BE2C (cell line): ENCODE data around the gene DGUOK.

Experiments
- DNase-seq: peaks from one replicate; pipeline ENCODE4 v3.0.0-alpha.2; 2020
- H3K27me3 ChIP-seq: fragments of 250-450 bp; sonication (Bioruptor Pico); 2 replicates; pipeline ENCODE4 v1.5.1; 2020; ENCODE audit warnings: mild to moderate bottlenecking
- H3K36me3 ChIP-seq: fragments of 250-450 bp; sonication (Bioruptor Pico); 2 replicates; pipeline ENCODE4 v1.5.1; 2020; ENCODE audit warnings: mild to moderate bottlenecking
- H3K4me1 ChIP-seq: fragments of 250-450 bp; sonication (Bioruptor Pico); 2 replicates; pipeline ENCODE4 v1.5.1; 2020
- H3K4me3 ChIP-seq: 2 replicates; pipeline ENCODE4 v1.5.1; 2011; ENCODE audit warnings: low read depth, low read length
- H3K9me3 ChIP-seq: fragments of 250-450 bp; sonication (Bioruptor Pico); 2 replicates; pipeline ENCODE4 v1.5.1; 2020
- CTCF ChIP-seq: IDR thresholded peaks from 2 replicates; pipeline ENCODE4 v1.5.1; 2012; ENCODE audit warnings: mild to moderate bottlenecking, low read depth, low read length

DGUOK gene

GRCh38 chr2:73987109-73987947, 60.6 kb downstream of the DGUOK start:
- TF ChIP-seq CTCF, result peak; percentile 27; the same call in 1 of the 2 replicates
- Histone ChIP-seq H3K36me3 (peaks cover 15% of the 10 kb centered on the region), H3K4me1 (no peaks in the 10 kb centered on the region; the same call in 1 of the 2 replicates), H3K4me3 (peak overlapping the region; percentile 62), H3K9me3 (no peaks in the 10 kb centered on the region), H3K27me3 (no peaks in the 10 kb centered on the region)
- no peak for DNase-seq

- H3K4me3 ChIP-seq, result peak overlapping the region; percentile 62
- peaks cover 15% of the 10 kb centered on the region for H3K36me3 ChIP-seq
- H3K9me3 ChIP-seq, result no peaks in the 10 kb centered on the region
- no peaks in the 10 kb centered on the region for H3K27me3 ChIP-seq
- H3K4me1 ChIP-seq, result no peaks in the 10 kb centered on the region
- no peak for DNase-seq
- no peak for TF ChIP-seq CTCF
Measured at GRCh38 chr2:73987948-73988700, 61.4 kb downstream of the DGUOK start.

GRCh38 chr2:73989972-73990371, 63.3 kb downstream of the DGUOK start:
- Histone ChIP-seq H3K27me3 (no peaks in the 10 kb centered on the region), H3K9me3 (no peaks in the 10 kb centered on the region), H3K4me3 (no peak overlapping the region), H3K36me3 (peaks cover 15% of the 10 kb centered on the region), H3K4me1 (no peaks in the 10 kb centered on the region)
- no peak for DNase-seq
- TF ChIP-seq CTCF, result no peak

- Histone ChIP-seq H3K27me3 (no peaks in the 10 kb centered on the region), H3K36me3 (peaks cover 15% of the 10 kb centered on the region), H3K9me3 (no peaks in the 10 kb centered on the region), H3K4me3 (no peak overlapping the region), H3K4me1 (no peaks in the 10 kb centered on the region)
- no peak for DNase-seq
- no peak for TF ChIP-seq CTCF
Measured at GRCh38 chr2:73990531-73990930, 63.9 kb downstream of the DGUOK start.

GRCh38 chr2:73992036-73992435, 65.4 kb downstream of the DGUOK start:
- Histone ChIP-seq H3K36me3 (peaks cover 14% of the 10 kb centered on the region), H3K4me1 (no peaks in the 10 kb centered on the region)
- TF ChIP-seq CTCF, result no peak

GRCh38 chr2:73993376-73993775, 66.7 kb downstream of the DGUOK start:
- Histone ChIP-seq H3K27me3 (no peaks in the 10 kb centered on the region), H3K9me3 (no peaks in the 10 kb centered on the region), H3K4me3 (no peak overlapping the region), H3K36me3 (peaks cover 10% of the 10 kb centered on the region), H3K4me1 (no peaks in the 10 kb centered on the region)
- TF ChIP-seq CTCF, result no peak
- no peak for DNase-seq

More at GRCh38 chr2:73992036-73992435, 65.4 kb downstream of the DGUOK start:
- no peak for DNase-seq
- Histone ChIP-seq H3K9me3 (no peaks in the 10 kb centered on the region), H3K27me3 (no peaks in the 10 kb centered on the region), H3K4me3 (no peak overlapping the region)
